GM19023 (cell line): Measurements from ENCODE around the gene WWOX.

Experiments
- ATAC-seq: cut with Tn5 transposase; IDR thresholded peaks from one replicate; pipeline ENCODE4 v1.9.1; 2021; ENCODE audit warnings: mild to moderate bottlenecking, moderate library complexity; ENCODE audit not compliant: unreplicated experiment

WWOX gene

DNA sequence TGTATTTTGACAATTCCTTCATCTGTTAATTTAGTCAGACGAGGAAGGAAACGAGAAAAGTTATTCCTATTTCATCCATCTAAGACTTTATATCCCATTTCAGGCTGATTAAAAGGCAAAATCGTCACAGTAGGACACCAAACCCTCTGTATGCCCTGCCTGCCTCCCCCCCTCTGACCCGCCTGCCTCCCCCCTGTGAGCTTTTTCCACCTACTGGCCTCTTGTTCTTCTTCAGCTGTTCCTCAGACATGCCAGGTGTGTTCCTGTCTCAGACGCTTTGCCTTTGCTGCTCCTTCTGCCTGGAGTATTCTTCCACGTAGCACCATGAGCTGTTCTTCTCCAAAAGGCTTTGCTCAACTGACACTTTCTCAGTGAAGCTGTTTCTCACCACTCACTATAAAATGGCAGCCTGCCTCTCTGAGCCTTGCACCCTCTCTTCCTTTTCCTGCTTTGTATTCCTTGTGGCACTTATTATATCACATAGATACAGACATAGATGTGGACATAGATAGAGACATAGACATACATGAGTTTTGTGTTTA, 777.7 kb downstream of the WWOX start:
- no peak for ATAC-seq

DNA sequence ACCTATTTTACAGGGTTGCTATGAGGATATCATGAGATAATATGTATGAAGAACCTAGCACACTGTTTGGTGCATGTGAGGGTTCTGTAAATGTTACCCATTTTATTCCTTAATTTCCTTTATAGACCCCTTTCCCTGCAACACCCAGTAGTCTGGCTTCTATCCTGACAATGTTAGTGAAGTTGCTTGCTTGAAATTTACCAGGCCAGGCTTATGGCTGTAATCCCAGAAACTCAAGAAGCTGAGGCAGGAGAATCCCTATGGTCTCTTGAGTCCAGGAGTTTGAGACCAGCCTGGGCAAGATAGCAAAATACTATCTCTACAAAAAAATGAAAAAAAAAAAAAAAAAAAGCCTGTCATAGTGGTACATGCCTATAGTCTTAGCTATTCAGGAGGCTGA, 779.1 kb downstream of the WWOX start:
- no peak for ATAC-seq

GRCh38 chr16:78879011-78879410, 779.6 kb downstream of the WWOX start:
- ATAC-seq: no peak

- ATAC-seq: no peak
These were observed 782.7 kb downstream of the WWOX start for GRCh38 chr16:78882150-78882549.

- ATAC-seq: no peak
These were observed 783.3 kb downstream of the WWOX start for GRCh38 chr16:78882751-78883150.

GRCh38 chr16:78884204-78884603, 784.8 kb downstream of the WWOX start:
- ATAC-seq: no peak

DNA sequence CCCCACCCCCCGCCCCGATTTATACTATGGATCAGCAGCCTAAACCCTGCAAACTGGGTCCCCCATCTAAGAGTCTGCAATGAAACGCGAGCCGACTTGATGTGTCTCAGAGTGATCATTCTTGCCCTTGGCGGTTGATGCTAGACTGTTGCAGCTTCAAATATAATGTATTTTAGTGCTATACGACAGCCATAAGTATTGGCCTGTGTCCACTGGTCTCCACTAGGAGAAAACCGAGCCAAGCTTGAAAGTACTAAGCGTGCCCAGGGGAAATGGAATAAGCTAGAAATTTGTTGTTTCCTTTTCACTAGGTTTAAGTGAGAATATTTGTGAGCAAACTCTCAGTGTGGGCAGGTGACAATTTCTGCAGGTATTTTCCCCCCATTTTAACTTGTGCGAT, 789.9 kb downstream of the WWOX start:
- ATAC-seq: no peak

DNA sequence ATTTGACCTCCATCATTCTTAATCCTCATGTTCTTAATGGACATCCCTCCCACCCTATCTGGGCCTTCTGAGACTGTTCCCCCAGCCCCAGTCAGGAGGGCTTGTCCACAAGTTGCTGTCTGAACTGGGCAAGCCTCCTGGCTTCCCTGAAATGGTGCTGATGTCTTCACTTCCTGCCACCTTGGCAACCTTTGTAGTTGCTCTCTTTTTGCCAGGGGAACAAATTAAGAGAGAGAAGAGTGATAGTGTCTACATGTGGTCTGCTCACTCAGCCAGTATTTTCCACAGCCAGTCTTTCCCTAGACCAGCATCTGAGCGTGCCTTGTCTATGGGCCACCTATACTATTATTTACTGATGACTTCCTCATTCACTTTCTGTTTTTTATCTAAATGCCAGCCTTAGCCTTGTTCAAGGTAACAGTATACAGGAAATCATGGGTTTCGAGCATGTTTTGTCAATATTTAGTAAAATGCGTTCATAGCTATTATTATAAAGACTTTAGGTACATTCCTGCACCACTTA, 791.0 kb downstream of the WWOX start:
- ATAC-seq: no peak

DNA sequence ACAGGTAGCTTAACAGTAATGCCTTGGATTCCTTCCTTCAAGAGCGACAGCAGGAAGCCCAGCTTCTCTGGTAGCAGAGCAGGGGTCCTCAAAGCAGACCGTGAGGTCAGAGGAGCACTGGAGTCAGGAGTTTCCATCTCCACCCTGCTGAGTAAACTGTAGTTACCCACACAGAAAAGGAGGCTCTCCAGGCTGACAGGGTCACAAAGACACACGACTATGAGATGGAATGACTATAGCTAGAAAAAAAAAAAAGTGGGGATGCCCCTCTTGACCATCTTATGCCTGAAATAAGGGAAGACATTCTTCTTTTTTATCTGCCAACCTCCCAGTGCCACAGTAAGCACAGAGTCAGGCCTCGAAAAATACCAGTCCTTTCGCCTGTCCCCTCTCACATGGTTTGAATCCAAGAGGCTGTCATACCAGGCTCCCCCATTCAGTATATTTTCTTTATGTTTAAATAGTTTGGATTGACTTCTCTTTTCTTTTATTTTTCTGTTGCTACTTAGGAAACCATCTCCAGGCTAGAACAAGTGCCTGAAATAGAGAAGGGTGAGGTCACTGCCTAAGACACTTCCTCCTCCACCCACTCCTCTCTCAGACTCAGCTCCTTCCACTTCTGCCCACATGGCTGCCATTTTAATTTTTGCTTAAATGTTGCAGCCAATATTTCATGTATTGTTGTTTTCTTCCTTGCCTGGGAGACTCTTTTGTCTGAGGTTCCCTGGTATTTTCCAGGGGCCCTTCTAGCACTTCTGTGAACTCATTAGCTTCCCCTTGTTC, 793.7 kb downstream of the WWOX start:
- no peak for ATAC-seq

GRCh38 chr16:78894886-78895285, 795.4 kb downstream of the WWOX start:
- ATAC-seq: no peak

DNA sequence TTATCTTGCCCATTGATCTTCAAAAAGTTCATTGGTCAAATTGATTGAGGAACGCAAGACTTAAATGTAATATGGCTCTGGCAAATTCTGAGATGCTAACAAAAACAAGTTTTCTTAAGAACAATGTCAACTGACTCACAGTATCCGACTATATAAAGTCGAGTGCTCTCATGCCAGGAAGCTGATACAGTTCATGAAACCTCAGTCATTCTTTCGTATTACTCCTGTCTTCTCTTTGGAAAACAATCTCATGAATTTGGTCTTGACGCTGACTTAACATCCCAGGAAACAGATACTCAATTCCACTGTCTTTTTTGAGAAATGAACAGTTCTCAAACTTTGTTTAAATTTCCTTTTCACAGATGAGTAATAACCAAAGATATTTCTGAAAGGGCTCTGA, 796.2 kb downstream of the WWOX start:
- no peak for ATAC-seq

DNA sequence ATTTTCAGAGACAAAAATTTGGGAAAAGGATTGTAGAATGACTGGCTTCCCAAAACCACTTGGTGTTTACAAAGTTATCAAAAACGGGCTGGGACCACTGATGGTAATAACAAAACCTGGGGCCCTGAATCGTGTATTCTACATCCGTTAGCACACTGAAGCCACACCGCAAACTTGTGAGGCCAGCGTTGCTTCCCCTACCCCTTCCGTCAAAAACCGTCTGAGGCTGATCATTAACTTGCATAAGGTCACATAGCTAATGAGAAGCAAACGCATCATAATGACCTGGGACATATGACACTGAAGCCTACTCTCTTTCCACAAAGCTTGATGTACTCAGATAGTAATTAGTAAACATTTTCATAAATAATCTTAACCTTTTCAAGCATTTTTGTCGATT, 796.8 kb downstream of the WWOX start:
- ATAC-seq: no peak

DNA sequence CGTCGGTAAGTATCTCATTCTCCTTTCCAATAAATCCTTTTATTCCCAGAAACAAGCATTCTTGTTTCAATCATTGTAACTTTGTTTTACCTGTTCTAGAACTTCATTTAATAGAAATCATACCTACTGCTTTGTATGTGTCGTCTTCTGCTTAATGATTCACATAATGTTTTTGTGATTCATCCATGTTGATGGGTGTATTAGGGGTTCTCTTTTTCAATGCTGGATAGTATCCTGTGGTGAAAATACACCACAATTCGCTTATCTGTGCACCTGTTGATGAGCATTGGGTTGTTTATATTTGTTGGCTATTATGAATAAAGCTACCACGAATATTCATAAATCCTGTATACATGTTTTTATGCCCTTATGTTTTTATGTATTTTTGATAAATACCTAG, 797.8 kb downstream of the WWOX start:
- no peak for ATAC-seq

GRCh38 chr16:78900044-78900811, 800.8 kb downstream of the WWOX start:
- no peak for ATAC-seq

DNA sequence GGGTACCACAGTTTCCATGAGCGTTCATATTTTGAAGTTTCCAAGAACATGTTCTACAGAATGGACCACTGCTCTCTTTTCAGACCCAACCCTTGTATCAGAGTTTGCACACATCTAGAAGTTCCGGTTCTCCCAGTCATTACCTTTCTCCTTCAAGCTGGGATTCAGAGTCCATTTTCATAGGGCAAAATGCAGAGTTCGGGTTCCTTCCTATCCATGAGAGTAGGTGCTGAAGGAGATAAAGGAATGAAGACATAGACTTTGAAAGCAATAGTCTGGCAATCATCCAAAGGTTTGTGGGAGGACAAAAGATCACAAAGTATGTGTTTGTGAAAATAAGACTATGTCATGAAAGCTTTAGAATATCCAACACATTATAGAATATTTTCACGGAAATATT, 801.5 kb downstream of the WWOX start:
- no peak for ATAC-seq

GRCh38 chr16:78902321-78902720, 802.9 kb downstream of the WWOX start:
- no peak for ATAC-seq

DNA sequence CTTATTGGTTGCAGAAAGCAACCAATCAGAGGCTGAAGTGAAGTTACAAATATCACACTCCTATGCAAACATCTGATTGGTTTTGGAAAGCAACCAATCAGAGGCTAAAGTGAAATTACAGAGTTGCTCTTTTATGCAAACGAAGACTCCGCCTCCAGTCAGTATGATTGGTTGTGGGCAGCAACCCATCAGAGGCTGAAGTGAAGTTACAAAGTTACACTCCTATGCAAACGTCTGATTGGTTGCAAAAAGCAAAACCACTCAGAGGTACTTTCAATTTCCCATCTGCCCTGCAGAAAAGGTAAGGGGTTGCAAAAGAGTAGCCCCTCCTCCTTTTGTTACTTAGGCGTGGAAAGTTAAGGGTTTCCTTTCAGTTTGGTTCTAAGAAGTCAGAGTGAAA, 803.8 kb downstream of the WWOX start:
- no peak for ATAC-seq

GRCh38 chr16:78903843-78904242, 804.4 kb downstream of the WWOX start:
- no peak for ATAC-seq

DNA sequence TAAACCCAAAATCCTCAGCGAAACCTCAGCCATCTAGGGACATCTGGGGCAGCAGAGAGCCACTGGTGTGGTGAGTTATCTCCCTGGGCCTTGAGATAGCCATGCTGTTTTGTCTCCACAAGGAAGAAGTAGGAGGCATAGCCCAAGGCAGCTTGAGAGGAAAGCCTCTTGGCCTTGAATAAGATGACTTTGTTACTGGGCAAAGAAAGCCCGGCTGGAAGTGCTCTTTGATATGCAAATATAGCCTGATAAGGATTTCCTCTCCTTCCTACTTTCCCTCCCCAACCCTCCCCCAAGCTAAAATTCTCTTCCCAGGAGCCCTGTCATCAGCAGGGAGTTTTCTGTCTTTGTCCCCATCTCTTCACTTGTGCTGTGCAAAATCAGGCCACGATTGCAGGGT, 806.7 kb downstream of the WWOX start:
- ATAC-seq: no peak

DNA sequence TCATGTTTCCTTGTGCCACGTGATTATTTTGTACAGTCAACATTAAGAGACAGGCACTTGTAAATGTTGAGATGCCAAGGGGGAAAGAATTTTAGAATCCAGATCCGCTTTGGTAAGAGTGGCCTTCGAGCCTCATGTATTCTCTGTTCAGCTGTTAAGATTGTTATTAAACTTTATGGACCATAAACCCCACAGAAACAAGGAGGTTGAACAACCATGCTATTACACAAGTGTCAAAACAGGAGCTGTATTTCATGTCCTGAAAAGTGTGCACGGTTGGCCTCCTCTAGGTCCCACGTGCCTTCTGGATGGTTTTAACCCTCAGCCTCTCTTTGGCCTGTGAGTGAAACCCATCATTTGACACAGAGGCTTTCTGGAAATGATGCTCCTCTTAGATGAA, 809.8 kb downstream of the WWOX start:
- ATAC-seq: no peak

DNA sequence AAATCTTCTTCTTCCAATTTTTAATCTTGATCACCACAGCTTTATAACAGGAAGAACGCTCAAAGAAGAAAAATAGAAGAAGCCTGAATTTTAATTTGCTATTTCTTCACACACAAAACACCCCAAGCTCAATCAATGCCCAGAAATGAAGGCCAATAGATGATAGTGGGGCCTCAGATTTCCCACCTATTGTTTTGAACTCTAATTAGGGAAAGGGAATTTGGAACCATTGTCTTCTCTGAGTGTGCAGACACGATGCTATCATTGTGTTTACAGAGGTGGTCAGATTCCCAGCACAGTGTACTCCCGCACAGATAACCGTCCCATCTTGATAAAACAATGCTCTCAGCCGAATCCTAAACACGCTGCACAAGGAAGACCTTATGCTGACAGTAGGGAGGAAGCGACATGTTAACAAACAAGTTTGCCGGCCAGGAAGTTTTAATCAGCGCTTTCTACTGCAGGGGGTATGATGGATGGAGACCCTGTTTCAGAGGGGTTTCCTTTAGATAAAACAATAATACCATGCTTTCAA, 816.4 kb downstream of the WWOX start:
- ATAC-seq: no peak
